ENCODE results near the gene ARID1A.

- no peak for TF ChIP-seq ELK1 (IDR thresholded peaks at IDR 0.05; ENCODE audit: low read depth, low read length)
- no peak for TF ChIP-seq CTCF (IDR thresholded peaks at IDR 0.05)
- no peak for TF ChIP-seq SMC3 (IDR thresholded peaks at IDR 0.05)
- TF ChIP-seq ZFP36 (IDR thresholded peaks at IDR 0.05; ENCODE audit: borderline replicate concordance, partially characterized antibody): no peak
- no peak for TF ChIP-seq POLR2A (IDR thresholded peaks at IDR 0.05; ENCODE audit: low read length)
- no peak for TF ChIP-seq NPAS2 (CRISPR knock-in tag; IDR thresholded peaks at IDR 0.05; ENCODE audit: borderline replicate concordance)
- TF ChIP-seq BHLHE40 (IDR thresholded peaks at IDR 0.05; ENCODE audit: low read depth, low read length): no peak
- TF ChIP-seq MYC (IDR thresholded peaks at IDR 0.05; ENCODE audit: borderline replicate concordance, low read length): no peak
- no peak for TF ChIP-seq ZSCAN20 (CRISPR knock-in tag; IDR thresholded peaks at IDR 0.05)
- no peak for TF ChIP-seq JUN (IDR thresholded peaks at IDR 0.05)
Observed at GRCh38 chr1:26790551-26790953, 94.7 kb downstream of the ARID1A start.
